SH-SY5Y (cell line): Measurements from ENCODE around the gene IGF2BP3.

ENCODE experiments used
- GATA2 ChIP-seq: IDR thresholded peaks from 2 replicates; pipeline ENCODE4 v1.6.1; 2011; ENCODE audit warnings: mild to moderate bottlenecking, low read depth, low read length
- GATA3 ChIP-seq: IDR thresholded peaks from 2 replicates; pipeline ENCODE4 v1.6.1; 2011; ENCODE audit warnings: low read depth, mild to moderate bottlenecking, low read length, moderate library complexity

GRCh38 chr7:23474829-23475575 is 4.7 kb upstream of the IGF2BP3 start:
- TF ChIP-seq GATA2 = no peak
- TF ChIP-seq GATA3 = no peak
